Testis (tissue), 3 donors: ENCODE data around the gene PCSK2. TPM values are rescaled to one million over a fixed set of nuclear protein-coding genes. Genes with fewer than 3 reads are reported as not detected.

Experiments
- DNase-seq: peaks from one replicate; pipeline ENCODE4 v3.0.0-alpha.2; 2019
- H3K27ac ChIP-seq, 2 donors: fragments of 200-600 bp; sonication (generic); one replicate each; pipeline ENCODE4 v1.5.1; 2019
- H3K27me3 ChIP-seq: fragments of 200-600 bp; sonication (generic); one replicate; pipeline ENCODE4 v1.5.1; 2019
- H3K36me3 ChIP-seq: fragments of 200-600 bp; sonication (generic); one replicate; pipeline ENCODE4 v1.5.1; 2017; ENCODE audit warnings: low read depth; ENCODE audit errors: missing control alignments
- H3K4me1 ChIP-seq: fragments of 200-600 bp; sonication (generic); one replicate; pipeline ENCODE4 v1.5.1; 2019
- H3K4me3 ChIP-seq, 2 donors: fragments of 200-600 bp; sonication (generic); one replicate each; pipeline ENCODE4 v1.5.1; 2017 to 2019
- H3K9me3 ChIP-seq: fragments of 200-600 bp; sonication (generic); one replicate; pipeline ENCODE4 v1.5.1; 2017
- POLR2A ChIP-seq: fragments of 450-650 bp; IDR thresholded peaks from one replicate; pipeline ENCODE4 v1.6.1; 2017; ENCODE audit warnings: antibody characterized with exemption, mild to moderate bottlenecking, moderate library complexity
- WGBS, 2 donors: methylation state at CpG; one replicate each; pipeline ENCODE4 v1.1.5; 2018; 5-methylcytosine and 5-hydroxymethylcytosine counted together
- intact Hi-C: fragments of 100-400 bp; cut with DNase I; formaldehyde crosslinking; loops from one replicate; pipeline ENCODE4 v1.15.1; 2023; ENCODE audit warnings: low total_unique reads
- polyA plus RNA-seq: library from polyadenylated mRNA; stranded (reverse); fragments of 350-450 nt; fragmentation: Illumina TruSeq; extraction: RNeasy Lipid Tissue Mini Kit (QIAGEN cat#74804); gene quantifications from one replicate; pipeline ENCODE4 v1.2.3, GENCODE V29; 2014; ENCODE audit warnings: low read depth, low replicate concordance; ENCODE audit not compliant: insufficient read depth
- total RNA-seq, 2 donors: library from RNA; depleted of rRNA; stranded (reverse); fragments of >200 nt; gene quantifications; one replicate each; pipeline ENCODE4 v1.2.3, GENCODE V29; 2016
- TF ChIP-seq, protein P1 (sequence below), 3 experiments: fragments of 450-650 bp in 2 of 3; fragments of 200-600 bp in 1 of 3; sonication (generic) in 1 of 3; IDR thresholded peaks; one replicate each; pipeline ENCODE4 v1.5.1; 2016 to 2019; ENCODE audit warnings: antibody characterized with exemption in 3 of 3, mild to moderate bottlenecking in 2 of 3, moderate library complexity in 1 of 3

Gene PCSK2
- total and polyA plus RNA-seq, 3 donors from 2014 or later: 5.1 to 40.5 (median 11.7) TPM

DNA sequence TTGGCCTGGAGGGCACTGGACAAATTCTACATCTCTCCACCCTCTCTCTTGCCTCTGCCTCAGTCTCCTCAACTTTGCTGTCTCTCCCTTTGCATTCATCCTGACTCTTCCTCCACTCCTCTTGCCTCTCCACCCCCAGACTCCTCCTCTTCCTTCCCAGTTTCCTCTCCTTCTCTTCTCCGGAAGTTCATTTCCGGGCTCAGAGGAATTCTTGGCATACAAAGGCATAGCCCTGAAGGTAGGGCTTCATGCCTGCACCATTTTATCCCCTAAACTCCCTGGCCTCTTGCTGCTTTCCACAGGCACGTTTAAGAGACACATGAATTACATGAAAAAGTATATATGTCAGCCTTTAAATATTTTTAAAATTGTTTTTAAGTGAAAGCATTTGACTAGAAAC lies 293.7 kb downstream of the PCSK2 start:
- TF ChIP-seq, protein P1, sequence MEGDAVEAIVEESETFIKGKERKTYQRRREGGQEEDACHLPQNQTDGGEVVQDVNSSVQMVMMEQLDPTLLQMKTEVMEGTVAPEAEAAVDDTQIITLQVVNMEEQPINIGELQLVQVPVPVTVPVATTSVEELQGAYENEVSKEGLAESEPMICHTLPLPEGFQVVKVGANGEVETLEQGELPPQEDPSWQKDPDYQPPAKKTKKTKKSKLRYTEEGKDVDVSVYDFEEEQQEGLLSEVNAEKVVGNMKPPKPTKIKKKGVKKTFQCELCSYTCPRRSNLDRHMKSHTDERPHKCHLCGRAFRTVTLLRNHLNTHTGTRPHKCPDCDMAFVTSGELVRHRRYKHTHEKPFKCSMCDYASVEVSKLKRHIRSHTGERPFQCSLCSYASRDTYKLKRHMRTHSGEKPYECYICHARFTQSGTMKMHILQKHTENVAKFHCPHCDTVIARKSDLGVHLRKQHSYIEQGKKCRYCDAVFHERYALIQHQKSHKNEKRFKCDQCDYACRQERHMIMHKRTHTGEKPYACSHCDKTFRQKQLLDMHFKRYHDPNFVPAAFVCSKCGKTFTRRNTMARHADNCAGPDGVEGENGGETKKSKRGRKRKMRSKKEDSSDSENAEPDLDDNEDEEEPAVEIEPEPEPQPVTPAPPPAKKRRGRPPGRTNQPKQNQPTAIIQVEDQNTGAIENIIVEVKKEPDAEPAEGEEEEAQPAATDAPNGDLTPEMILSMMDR (IDR thresholded peaks at IDR 0.05): no peak
- TF ChIP-seq POLR2A: no peak
- 41 to 69% methylated on average over 3 of the region's 3 CpGs for WGBS, 2 donors

GRCh38 chr20:17522528-17522927 lies 295.7 kb downstream of the PCSK2 start:
- intact Hi-C loops: no loop called here
- Histone ChIP-seq H3K36me3 (no peaks in the 10 kb centered on the region), H3K27me3 (no peaks in the 10 kb centered on the region), H3K4me3 (no peak overlapping the region), H3K27ac (no peak overlapping the region), H3K9me3 (no peaks in the 10 kb centered on the region), H3K4me1 (no peaks in the 10 kb centered on the region)
- 90 to 91% methylated on average over 3 of the region's 3 CpGs for whole genome bisulfite sequencing, 2 donors
- DNase-seq: no peak
- TF ChIP-seq, protein P1 (IDR thresholded peaks at IDR 0.05): no peak
- TF ChIP-seq POLR2A: no peak

More for the DNA sequence above, 293.7 kb downstream of the PCSK2 start:
- H3K27me3 ChIP-seq: no peaks in the 10 kb centered on the region
- DNase-seq: no peak
- no peaks in the 10 kb centered on the region for H3K4me1 ChIP-seq
- H3K36me3 ChIP-seq: no peaks in the 10 kb centered on the region
- intact Hi-C loops: no loop called here
- no peak overlapping the region for H3K4me3 ChIP-seq
- H3K9me3 ChIP-seq: no peaks in the 10 kb centered on the region
- H3K27ac ChIP-seq: no peak overlapping the region

DNA sequence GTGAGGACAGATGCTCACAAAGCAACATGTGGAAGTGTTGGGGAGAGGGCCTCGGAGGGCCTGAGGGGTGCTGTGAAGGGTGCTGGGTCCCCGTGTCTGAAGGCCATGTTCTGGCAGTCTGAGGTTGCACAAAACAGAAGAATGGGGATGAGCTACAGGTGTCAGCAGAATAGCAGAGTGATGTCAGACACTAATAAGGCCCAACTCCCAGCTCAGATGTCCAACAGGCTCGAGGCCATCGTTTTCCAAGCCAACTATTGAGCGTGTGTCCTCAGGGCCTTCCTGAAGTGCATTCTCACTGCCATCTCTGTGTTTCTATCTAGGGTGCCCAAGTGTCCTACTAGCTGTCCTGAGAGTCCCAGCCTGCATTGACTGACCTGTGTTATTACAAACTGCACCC lies 296.5 kb downstream of the PCSK2 start:
- H3K4me1 ChIP-seq: no peaks in the 10 kb centered on the region
- no peaks in the 10 kb centered on the region for H3K27me3 ChIP-seq
- 72 to 82% methylated on average over 5 of the region's 5 CpGs for WGBS, 2 donors
- no peak overlapping the region for H3K27ac ChIP-seq
- intact Hi-C loops: no loop called here
- no peaks in the 10 kb centered on the region for H3K36me3 ChIP-seq
- no peak overlapping the region for H3K4me3 ChIP-seq
- no peak for DNase-seq
- H3K9me3 ChIP-seq: no peaks in the 10 kb centered on the region
- TF ChIP-seq POLR2A: no peak
- TF ChIP-seq, protein P1 (IDR thresholded peaks at IDR 0.05): no peak

DNA sequence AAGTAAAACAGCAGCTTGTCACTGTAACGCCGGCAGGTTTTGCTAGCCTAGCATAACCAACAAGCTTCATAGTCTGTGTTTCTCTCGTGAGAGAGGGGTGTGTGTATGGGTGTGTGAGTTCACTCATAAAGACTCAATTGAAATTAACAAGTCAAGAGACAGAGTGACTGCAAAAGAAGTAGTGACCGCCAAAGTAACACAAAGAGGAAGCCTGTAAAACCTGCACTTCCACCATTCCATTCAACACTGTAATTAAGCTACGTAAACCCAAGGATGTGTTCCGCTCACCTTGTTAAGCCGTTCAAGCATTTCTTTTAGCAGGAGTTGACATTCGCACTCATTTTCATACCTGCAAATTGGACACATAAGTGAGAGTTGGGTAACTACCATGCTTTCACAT lies 297.7 kb downstream of the PCSK2 start:
- H3K4me1 ChIP-seq: no peaks in the 10 kb centered on the region
- intact Hi-C loops: no loop called here
- H3K9me3 ChIP-seq: no peaks in the 10 kb centered on the region
- H3K4me3 ChIP-seq: no peak overlapping the region
- no peaks in the 10 kb centered on the region for H3K27me3 ChIP-seq
- no peak overlapping the region for H3K27ac ChIP-seq
- no peak for DNase-seq
- TF ChIP-seq, protein P1 (IDR thresholded peaks at IDR 0.05): no peak
- no peak for TF ChIP-seq POLR2A
- WGBS, 2 donors: 92 to 96% methylated on average over 8 of the region's 8 CpGs
- H3K36me3 ChIP-seq: no peaks in the 10 kb centered on the region

- Histone ChIP-seq H3K27me3 (no peaks in the 10 kb centered on the region), H3K4me1 (no peaks in the 10 kb centered on the region), H3K27ac (no peak overlapping the region), H3K9me3 (no peaks in the 10 kb centered on the region), H3K36me3 (no peaks in the 10 kb centered on the region), H3K4me3 (no peak overlapping the region)
- intact Hi-C loops: no loop called here
- no peak for TF ChIP-seq POLR2A
- TF ChIP-seq, protein P1 (IDR thresholded peaks at IDR 0.05): no peak
- 97% methylated on average over 5 of the region's 5 CpGs for WGBS, 2 donors
- DNase-seq: no peak
Observed at GRCh38 chr20:17525132-17525531, 298.3 kb downstream of the PCSK2 start.
